OCI-LY7 (cell line): ENCODE data around the gene FRRS1L. TPM values are rescaled to one million over a fixed set of nuclear protein-coding genes. Genes with fewer than 3 reads are reported as not detected.

ENCODE experiments used
- BruUV-seq: library from RNA; stranded (reverse); fragments of 400-500 nt; replicated peaks from 2 replicates; lab custom pipeline; 2021; lab: Mats Ljungman, UMichigan
- CTCF ChIA-PET: fragments of 300-600 bp; sonication (Branson Sonifier 250); formaldehyde crosslinking; loops from one replicate; lab custom pipeline; 2022; ENCODE audit warnings: antibody characterized with exemption; ENCODE audit not compliant: unreplicated experiment; lab: Charles Lee
- POLR2A ChIA-PET: fragments of 300-600 bp; sonication (Branson Sonifier 250); formaldehyde crosslinking; loops from one replicate; lab custom pipeline; 2022; ENCODE audit warnings: antibody characterized with exemption; lab: Charles Lee
- DNase-seq: peaks from one replicate; pipeline ENCODE4 v3.0.0-alpha.2; 2015; ENCODE audit warnings: low spot score
- H2AFZ ChIP-seq: fragments of 200-600 bp; sonication (generic), shearing (Covaris generic); 2 replicates; pipeline ENCODE4 v1.6.1; 2014; ENCODE audit warnings: mild to moderate bottlenecking, antibody characterized with exemption, low read length, moderate library complexity
- H3K27ac ChIP-seq: fragments of 200-600 bp; sonication (generic); 2 replicates; pipeline ENCODE4 v1.5.1; 2014; ENCODE audit warnings: mixed run types, low read depth, mild to moderate bottlenecking, moderate library complexity, low read length, inconsistent platforms; ENCODE audit not compliant: poor library complexity, severe bottlenecking
- H3K36me3 ChIP-seq: fragments of 200-600 bp; sonication (generic); 2 replicates; pipeline ENCODE4 v1.6.1; 2014; ENCODE audit warnings: mild to moderate bottlenecking, antibody characterized with exemption, low read length, moderate library complexity, mixed read lengths; ENCODE audit not compliant: insufficient read depth
- H3K4me1 ChIP-seq: fragments of 200-600 bp; sonication (generic); 2 replicates; pipeline ENCODE4 v1.5.1; 2014; ENCODE audit warnings: mild to moderate bottlenecking, low read length; ENCODE audit not compliant: insufficient read depth, poor library complexity, severe bottlenecking
- H3K4me2 ChIP-seq: fragments of 200-600 bp; sonication (generic); 2 replicates; pipeline ENCODE4 v1.6.1; 2014; ENCODE audit warnings: mild to moderate bottlenecking, low read length
- H3K4me3 ChIP-seq: fragments of 200-600 bp; sonication (generic); 2 replicates; pipeline ENCODE4 v1.5.1; 2014; ENCODE audit warnings: mild to moderate bottlenecking, low read depth, low read length; ENCODE audit not compliant: poor library complexity, severe bottlenecking
- H3K79me2 ChIP-seq: fragments of 200-600 bp; sonication (generic); 2 replicates; pipeline ENCODE4 v1.6.1; 2016; ENCODE audit warnings: low read depth, mild to moderate bottlenecking, low read length, moderate library complexity, mixed read lengths; ENCODE audit not compliant: insufficient read depth
- H3K9me2 ChIP-seq: fragments of 200-600 bp; sonication (generic); 2 replicates; pipeline ENCODE4 v1.6.1; 2016; ENCODE audit warnings: mild to moderate bottlenecking, low read length, mixed read lengths; ENCODE audit not compliant: insufficient read depth
- H3K9me3 ChIP-seq: fragments of 200-600 bp; sonication (generic); 2 replicates; pipeline ENCODE4 v1.6.1; 2014; ENCODE audit warnings: mild to moderate bottlenecking, mixed run types, low read length, mixed read lengths
- H4K20me1 ChIP-seq: fragments of 200-600 bp; sonication (generic); 2 replicates; pipeline ENCODE4 v1.6.1; 2014; ENCODE audit warnings: mild to moderate bottlenecking, antibody characterized with exemption, low read length, moderate library complexity, mixed read lengths; ENCODE audit not compliant: insufficient read depth
- CTCF ChIP-seq: fragments of 200-600 bp; sonication (generic); conservative IDR thresholded peaks from 2 replicates; pipeline ENCODE4 v1.5.1; 2014; ENCODE audit warnings: mild to moderate bottlenecking, antibody characterized with exemption, low read length, moderate library complexity, mixed read lengths
- EZH2phosphoT487 ChIP-seq: fragments of 200-600 bp; sonication (generic); IDR thresholded peaks from 2 replicates; pipeline ENCODE4 v1.6.1; 2018; ENCODE audit warnings: low read depth, borderline replicate concordance, mild to moderate bottlenecking, mixed run types, antibody characterized with exemption, low read length, moderate library complexity, mixed read lengths
- intact Hi-C: fragments of 100-400 bp; cut with micrococcal nuclease; formaldehyde crosslinking; loops from one replicate; pipeline ENCODE4 v1.10.0; 2022; ENCODE audit not compliant: unreplicated experiment
- total RNA-seq, 2 experiments: library from RNA; depleted of rRNA in 1 of 2; stranded (reverse); fragments of >200 nt in 1 of 2; shearing (Covaris generic) in 1 of 2; gene quantifications; 2 replicates each; pipeline ENCODE4 v1.2.3, GENCODE V29; 2014 to 2022

The FRRS1L gene
- total RNA-seq, 2 experiments from 2014 or later, result not detected

GRCh38 chr9:109110329-109111021, 56.6 kb downstream of the FRRS1L start:
- Histone ChIP-seq H2AFZ (no peak overlapping the region), H3K4me3 (peak overlapping the region; percentile 23), H3K9me3 (no peaks in the 10 kb centered on the region), H3K4me1 (peaks cover 93% of the 10 kb centered on the region), H3K36me3 (peaks cover 31% of the 10 kb centered on the region), H4K20me1 (peaks cover 54% of the 10 kb centered on the region), H3K79me2 (peaks cover 100% of the 10 kb centered on the region), H3K4me2 (peak overlapping the region; percentile 56), H3K27ac (peak overlapping the region; percentile 76), H3K9me2 (no peaks in the 10 kb centered on the region)
- ChIA-PET POLR2A (interaction anchor here (0.5 to 1.2 kb wide), 4 partner anchors 9 to 793 kb away, joined by 4 to 8 read pairs (median 5); partner anchors contain the start of gene TMEM245), CTCF (interaction anchor here (1.4 kb wide), 1 partner anchor 8 kb away, joined by 3 read pairs; no protein-coding TSS in a partner anchor)
- BruUV-seq, result no TSS peak
- intact Hi-C loops, result no loop called here
- TF ChIP-seq CTCF (no peak), EZH2phosphoT487 (no peak)
- DNase-seq, result no peak

- intact Hi-C loops, result no loop called here
- peaks cover 36% of the 10 kb centered on the region for H3K36me3 ChIP-seq
- ChIA-PET POLR2A (interaction anchor here (1.1 to 3.1 kb wide), 5 partner anchors 9 to 30 kb away, joined by 3 to 53 read pairs (median 6); partner anchors contain the start of gene TMEM245), CTCF (interaction anchor here (0.6 to 1.4 kb wide), 3 partner anchors 9 to 13 kb away, joined by 3 read pairs; partner anchors contain the start of gene TMEM245)
- peak overlapping the region; percentile 76 for H3K27ac ChIP-seq
- H3K9me2 ChIP-seq, result no peaks in the 10 kb centered on the region
- no peak for DNase-seq
- TF ChIP-seq CTCF (no peak), EZH2phosphoT487 (no peak)
- BruUV-seq, result no TSS peak
- peaks cover 100% of the 10 kb centered on the region for H3K79me2 ChIP-seq
- no peaks in the 10 kb centered on the region for H3K9me3 ChIP-seq
- peak overlapping the region; percentile 56 for H3K4me2 ChIP-seq
- H3K4me3 ChIP-seq, result peak overlapping the region; percentile 23
- H2AFZ ChIP-seq, result no peak overlapping the region
- peaks cover 54% of the 10 kb centered on the region for H4K20me1 ChIP-seq
- H3K4me1 ChIP-seq, result peaks cover 88% of the 10 kb centered on the region
Measured at GRCh38 chr9:109109967-109110328, 57.1 kb downstream of the FRRS1L start.
